ENCODE data around the gene CCDC47.

The CCDC47 gene

DNA sequence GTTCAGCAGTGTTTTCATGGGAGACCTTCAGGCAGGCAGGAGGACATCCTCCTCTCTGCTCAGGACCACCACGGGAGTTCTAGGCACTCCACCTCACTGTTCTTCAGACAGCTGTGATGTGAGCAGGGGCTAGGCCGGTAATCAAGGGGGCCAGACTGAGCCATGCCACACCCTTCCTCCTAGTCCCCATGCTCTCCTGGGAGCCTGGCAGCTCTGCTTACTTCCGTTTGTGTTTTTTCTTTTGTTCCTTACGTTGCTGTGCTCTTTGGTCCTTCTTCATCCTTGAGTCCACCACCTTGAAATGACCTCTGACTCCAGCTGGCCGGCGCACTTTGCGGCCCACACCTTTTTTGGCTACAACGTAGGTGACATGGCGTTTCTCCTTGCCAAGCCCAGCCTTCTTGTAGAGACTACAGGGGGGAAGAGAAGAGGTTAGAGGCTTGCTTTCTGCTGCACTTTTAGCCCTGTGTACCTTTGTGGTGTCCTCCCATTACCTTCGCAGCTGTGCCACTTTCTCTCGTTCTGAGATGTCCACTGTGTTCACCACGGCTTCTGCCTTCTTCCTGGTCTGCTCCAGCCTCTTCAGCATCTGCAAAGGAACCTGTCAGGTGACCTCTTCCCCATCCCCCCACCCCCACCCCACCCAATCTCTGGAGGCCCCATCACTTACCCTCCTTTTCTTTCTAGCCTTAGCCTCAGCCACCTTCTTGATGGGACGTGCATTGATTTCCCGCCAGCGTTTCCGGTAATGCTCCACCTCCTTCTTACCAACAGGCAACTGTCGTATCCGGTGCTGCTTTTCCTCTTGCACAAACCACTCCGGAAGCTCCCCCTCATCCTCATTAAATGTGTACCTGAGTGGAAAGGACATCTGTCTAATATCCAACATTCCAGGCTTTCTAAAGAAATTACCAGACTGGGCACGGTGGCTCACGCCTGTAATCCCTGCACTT is 46.5 kb upstream of the CCDC47 start:
- H3K36me3 ChIP-seq: peaks cover 96 to 100% (median 97%) of the 10 kb centered on the region in 3 donors
- H3K27me3 ChIP-seq: no peaks in the 10 kb centered on the region
- no peak for TF ChIP-seq CTCF (IDR thresholded peaks at IDR 0.05)
- intact Hi-C loops (cut with DNase I; ENCODE audit: low total_unique reads): no loop called here
- no peak overlapping the region for H3K4me3 ChIP-seq
- no peaks in the 10 kb centered on the region for H3K4me1 ChIP-seq
- no peak overlapping the region for H3K27ac ChIP-seq
- no peak for DNase-seq
- H3K9me3 ChIP-seq: no peaks in the 10 kb centered on the region

DNA sequence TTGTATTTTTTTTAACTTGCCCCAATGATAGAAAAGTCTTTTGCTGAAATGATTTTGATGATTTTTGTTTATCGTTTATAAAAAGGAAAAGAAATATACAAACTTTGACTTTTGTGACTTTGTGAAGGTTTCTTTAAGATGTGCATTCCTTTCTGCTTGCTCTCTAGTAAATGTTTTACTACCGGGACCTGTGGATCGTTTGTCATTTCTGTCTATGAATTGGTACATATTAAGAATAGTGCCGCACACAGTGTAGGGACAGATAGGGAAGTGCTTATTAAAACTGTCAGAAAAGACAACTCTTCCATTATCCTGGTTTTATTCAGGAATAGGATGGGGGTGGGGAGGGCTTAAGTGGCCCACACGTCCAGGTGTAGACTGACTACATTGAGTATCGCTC is 45.7 kb upstream of the CCDC47 start:
- intact Hi-C loops (cut with DNase I; ENCODE audit: low total_unique reads): no loop called here
- Histone ChIP-seq H3K27ac (no peak overlapping the region), H3K27me3 (no peaks in the 10 kb centered on the region), H3K9me3 (no peaks in the 10 kb centered on the region), H3K4me3 (no peak overlapping the region), H3K4me1 (no peaks in the 10 kb centered on the region), H3K36me3 (peaks cover 95 to 100% (median 97%) of the 10 kb centered on the region in 3 donors)
- DNase-seq: no peak
- no peak for TF ChIP-seq CTCF (IDR thresholded peaks at IDR 0.05)

GRCh38 chr17:63817736-63818385 is 44.5 kb upstream of the CCDC47 start:
- DNase-seq: no peak

GRCh38 chr17:63816669-63817068 is 43.3 kb upstream of the CCDC47 start:
- H3K27me3 ChIP-seq: no peaks in the 10 kb centered on the region
- intact Hi-C loops (cut with DNase I; ENCODE audit: low total_unique reads): no loop called here

More at GRCh38 chr17:63817736-63818385, 44.5 kb upstream of the CCDC47 start:
- Histone ChIP-seq H3K27ac (no peak overlapping the region), H3K4me1 (no peaks in the 10 kb centered on the region), H3K27me3 (no peaks in the 10 kb centered on the region), H3K9me3 (no peaks in the 10 kb centered on the region), H3K36me3 (peaks cover 95 to 100% (median 97%) of the 10 kb centered on the region in 3 donors), H3K4me3 (no peak overlapping the region)
- intact Hi-C loops (cut with DNase I; ENCODE audit: low total_unique reads): no loop called here
- TF ChIP-seq CTCF (IDR thresholded peaks at IDR 0.05): no peak

GRCh38 chr17:63816123-63816522 is 42.7 kb upstream of the CCDC47 start:
- H3K27me3 ChIP-seq: no peaks in the 10 kb centered on the region
- no peak for DNase-seq
- intact Hi-C loops (cut with DNase I; ENCODE audit: low total_unique reads): no loop called here
- no peak overlapping the region for H3K4me3 ChIP-seq
- no peaks in the 10 kb centered on the region for H3K9me3 ChIP-seq
- no peak overlapping the region for H3K27ac ChIP-seq
- H3K36me3 ChIP-seq: peaks cover 95 to 100% (median 97%) of the 10 kb centered on the region in 3 donors
- no peaks in the 10 kb centered on the region for H3K4me1 ChIP-seq
- TF ChIP-seq CTCF (IDR thresholded peaks at IDR 0.05): no peak

More at GRCh38 chr17:63816669-63817068, 43.3 kb upstream of the CCDC47 start:
- no peaks in the 10 kb centered on the region for H3K4me1 ChIP-seq
- no peak for TF ChIP-seq CTCF (IDR thresholded peaks at IDR 0.05)
- no peak for DNase-seq
- H3K36me3 ChIP-seq: peaks cover 95 to 100% (median 97%) of the 10 kb centered on the region in 3 donors
- H3K9me3 ChIP-seq: no peaks in the 10 kb centered on the region
- H3K4me3 ChIP-seq: no peak overlapping the region
- no peak overlapping the region for H3K27ac ChIP-seq

Measured in tibial artery (tissue), 4 donors.